GM12874 (cell line): ENCODE results near the gene ITGB3BP.

Experiments used
- TF ChIP-seq, protein P1 (sequence below): IDR thresholded peaks from 2 replicates; pipeline ENCODE4 v1.5.1; 2011; ENCODE audit warnings: low read depth, mild to moderate bottlenecking, control low read depth, low read length, moderate library complexity; ENCODE audit not compliant: insufficient read depth

The ITGB3BP gene

DNA sequence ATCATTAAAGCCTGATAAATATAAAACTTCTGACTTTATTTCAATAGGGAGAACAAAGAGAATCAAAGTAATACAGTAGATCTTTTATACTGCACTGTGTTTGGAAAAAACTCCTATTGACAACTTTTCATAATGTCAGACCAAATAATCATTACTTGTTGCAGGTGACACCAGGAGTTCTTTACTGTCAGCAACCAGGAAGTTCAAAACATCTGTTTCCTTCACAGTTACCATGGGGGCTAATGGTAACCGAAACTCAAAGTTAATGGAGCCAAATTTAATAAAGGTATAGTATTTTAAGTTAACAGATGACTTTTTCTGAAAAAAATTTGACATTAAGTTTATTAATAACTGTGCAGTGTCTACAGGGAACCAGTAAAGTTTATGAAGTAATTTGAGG, 10.9 kb upstream of the ITGB3BP start:
- TF ChIP-seq, protein P1, sequence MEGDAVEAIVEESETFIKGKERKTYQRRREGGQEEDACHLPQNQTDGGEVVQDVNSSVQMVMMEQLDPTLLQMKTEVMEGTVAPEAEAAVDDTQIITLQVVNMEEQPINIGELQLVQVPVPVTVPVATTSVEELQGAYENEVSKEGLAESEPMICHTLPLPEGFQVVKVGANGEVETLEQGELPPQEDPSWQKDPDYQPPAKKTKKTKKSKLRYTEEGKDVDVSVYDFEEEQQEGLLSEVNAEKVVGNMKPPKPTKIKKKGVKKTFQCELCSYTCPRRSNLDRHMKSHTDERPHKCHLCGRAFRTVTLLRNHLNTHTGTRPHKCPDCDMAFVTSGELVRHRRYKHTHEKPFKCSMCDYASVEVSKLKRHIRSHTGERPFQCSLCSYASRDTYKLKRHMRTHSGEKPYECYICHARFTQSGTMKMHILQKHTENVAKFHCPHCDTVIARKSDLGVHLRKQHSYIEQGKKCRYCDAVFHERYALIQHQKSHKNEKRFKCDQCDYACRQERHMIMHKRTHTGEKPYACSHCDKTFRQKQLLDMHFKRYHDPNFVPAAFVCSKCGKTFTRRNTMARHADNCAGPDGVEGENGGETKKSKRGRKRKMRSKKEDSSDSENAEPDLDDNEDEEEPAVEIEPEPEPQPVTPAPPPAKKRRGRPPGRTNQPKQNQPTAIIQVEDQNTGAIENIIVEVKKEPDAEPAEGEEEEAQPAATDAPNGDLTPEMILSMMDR = no peak

DNA sequence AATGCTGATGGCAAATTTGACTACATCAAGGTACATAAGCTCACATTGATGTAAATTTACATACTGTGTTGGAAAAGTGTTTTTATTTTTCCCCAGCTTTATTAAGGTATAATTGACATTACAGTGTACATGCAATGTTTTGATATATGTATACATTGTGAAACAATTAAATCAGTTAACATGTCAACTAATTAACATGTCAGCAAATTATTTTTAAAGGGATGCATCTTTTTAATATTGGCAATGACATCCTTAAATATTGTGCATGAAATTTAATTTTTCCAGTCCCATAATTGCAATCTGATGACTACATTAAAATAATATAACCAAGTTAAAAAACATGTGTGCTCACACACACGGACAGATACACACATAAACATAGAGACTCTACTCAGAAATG, 9.7 kb upstream of the ITGB3BP start:
- TF ChIP-seq, protein P1 = no peak

DNA sequence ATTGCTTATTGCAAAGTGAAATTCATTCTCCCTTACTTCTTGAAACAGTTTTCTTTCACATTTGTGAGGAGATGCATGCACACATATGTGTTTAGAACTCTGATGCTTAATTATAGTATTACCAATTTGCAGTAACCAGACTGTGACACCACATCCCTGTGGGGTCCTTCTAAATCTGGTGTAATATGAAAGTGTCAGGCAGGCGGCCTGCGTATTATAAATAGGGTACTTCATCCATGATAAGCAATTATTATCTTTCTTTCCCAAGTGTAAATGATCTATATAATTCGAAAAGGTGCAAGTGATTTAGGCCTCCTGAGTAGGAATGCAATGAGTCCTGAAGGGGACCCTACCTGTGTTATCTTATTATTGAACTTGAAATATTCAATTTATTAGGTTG, 1.2 kb upstream of the ITGB3BP start:
- TF ChIP-seq, protein P1 = no peak

DNA sequence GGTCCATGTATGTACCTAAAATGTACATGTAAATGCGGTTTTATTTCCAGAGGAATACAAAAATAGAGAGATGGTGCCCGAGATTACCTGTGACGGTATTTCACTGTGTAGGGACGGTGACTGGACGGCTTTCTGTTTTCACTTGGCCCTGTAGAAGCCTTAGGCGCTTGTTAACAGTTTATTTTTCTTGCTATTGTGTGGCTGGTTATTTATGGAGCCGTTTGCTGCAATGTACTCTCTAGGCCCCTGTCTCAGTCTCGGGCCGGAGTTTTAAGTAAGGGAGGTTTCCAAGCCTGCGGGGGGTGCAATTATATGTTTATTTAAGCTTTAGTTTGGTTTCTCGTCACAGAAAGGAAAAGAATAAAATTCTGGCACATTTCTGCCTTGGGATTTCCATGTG, 713 bp upstream of the ITGB3BP start:
- TF ChIP-seq, protein P1 = no peak

DNA sequence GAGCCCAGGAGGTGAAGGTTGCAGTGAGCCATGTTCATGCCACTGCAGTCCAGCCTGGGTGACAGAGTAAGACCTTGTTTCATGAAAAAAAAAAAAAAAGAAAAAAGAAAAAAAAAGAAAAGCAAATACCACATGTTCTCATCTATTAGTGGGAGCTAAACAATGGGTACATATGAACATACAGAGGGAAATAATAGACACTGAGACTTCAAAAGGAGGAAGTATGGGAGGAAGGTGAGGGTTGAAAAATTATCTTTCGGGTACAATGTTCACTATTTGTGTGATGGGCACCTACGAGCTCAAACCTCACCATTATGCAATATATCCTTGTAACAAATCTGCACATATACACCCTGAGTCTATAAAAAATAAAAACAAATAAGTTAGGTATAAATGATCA, 6.4 kb downstream of the ITGB3BP start:
- TF ChIP-seq, protein P1 = no peak

DNA sequence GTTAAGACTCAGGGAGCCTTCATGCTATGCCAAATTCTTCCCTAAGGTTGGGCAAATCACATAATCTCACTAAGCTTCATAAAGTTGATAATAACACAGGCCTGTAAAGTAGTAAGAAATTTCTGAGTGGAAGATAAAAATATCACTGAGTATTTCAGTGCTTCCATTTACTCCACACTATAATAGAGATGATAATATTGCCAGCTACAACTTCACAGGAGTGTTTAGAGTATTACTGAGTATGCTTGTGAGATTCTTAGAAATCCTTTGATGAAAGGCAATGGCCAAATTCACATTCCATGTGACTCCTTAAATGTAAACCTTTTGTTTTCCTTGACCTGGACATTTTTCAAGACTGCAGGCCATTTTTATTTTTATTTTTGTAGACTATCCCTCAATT, 10.4 kb downstream of the ITGB3BP start:
- TF ChIP-seq, protein P1 = no peak

DNA sequence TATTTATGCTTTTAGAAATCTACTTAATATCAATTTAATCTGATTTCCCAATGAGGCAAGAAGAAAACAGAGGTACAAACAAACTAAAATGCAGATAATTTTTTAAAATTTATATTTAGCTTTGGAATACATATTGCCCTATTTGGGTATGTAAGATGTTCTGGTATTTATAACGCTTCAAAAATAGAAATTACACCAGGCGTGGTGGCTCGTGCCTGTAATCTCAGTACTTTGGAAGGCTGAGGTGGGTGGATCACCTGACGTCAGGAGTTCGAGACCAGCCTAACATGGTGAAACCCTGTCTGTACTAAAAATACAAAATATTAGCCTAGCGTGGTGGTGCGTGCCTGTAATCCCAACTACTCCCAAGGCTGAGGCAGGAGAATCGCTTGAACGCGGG, 13.3 kb downstream of the ITGB3BP start:
- TF ChIP-seq, protein P1 = no peak

DNA sequence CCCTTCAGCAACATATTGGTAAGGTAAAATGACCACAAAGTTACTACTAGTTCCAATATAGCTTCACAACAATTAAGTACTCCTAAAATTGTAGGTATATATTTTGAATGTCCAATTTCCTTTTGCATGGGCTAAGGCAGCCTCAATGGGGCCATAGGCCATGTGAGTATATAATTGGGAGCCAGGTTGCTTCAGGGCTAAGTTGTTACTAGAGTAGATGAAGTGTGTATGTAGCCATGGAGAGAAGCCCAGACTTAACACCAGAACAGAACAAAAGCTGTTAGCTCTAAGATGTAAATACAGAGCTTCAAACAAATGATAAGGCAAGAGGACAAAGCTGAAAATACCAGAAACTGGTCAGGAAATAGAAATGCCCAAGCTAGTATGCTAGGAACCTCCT, 16.2 kb downstream of the ITGB3BP start:
- TF ChIP-seq, protein P1 = no peak
